GM13977 (cell line): Measurements from ENCODE around the gene ASB3.

Source experiments
- DNase-seq: peaks from one replicate; pipeline ENCODE4 v3.0.0; 2012; ENCODE audit warnings: low spot score
- CTCF ChIP-seq: IDR thresholded peaks from 2 replicates; pipeline ENCODE4 v1.5.1; 2012; ENCODE audit warnings: mild to moderate bottlenecking, control low read depth; ENCODE audit not compliant: insufficient read depth; ENCODE audit errors: extremely low read depth, missing control alignments
- in situ Hi-C: fragments of 300-500 bp; cut with MboI; formaldehyde crosslinking; loops from one replicate; pipeline ENCODE4 v1.12.0; 2022; ENCODE audit warnings: low sequenced_read_pairs, low pct_unique_long_range_greater_than_20kb, mixed read lengths, inconsistent platforms; ENCODE audit not compliant: unreplicated experiment

ASB3 gene

GRCh38 chr2:53813151-53813550 is 26.4 kb upstream of the ASB3 start:
- DNase-seq: no peak
- in situ Hi-C loops: no loop called here
- no peak for TF ChIP-seq CTCF

- in situ Hi-C loops: no loop called here
- no peak for DNase-seq
- TF ChIP-seq CTCF: no peak
Observed at GRCh38 chr2:53811601-53812000, 24.8 kb upstream of the ASB3 start.

- no peak for DNase-seq
- TF ChIP-seq CTCF: no peak
Observed at GRCh38 chr2:53802617-53803151, 15.9 kb upstream of the ASB3 start.

GRCh38 chr2:53801547-53801946 is 14.8 kb upstream of the ASB3 start:
- in situ Hi-C loops: no loop called here
- DNase-seq: no peak
- TF ChIP-seq CTCF: no peak

More at GRCh38 chr2:53802617-53803151, 15.9 kb upstream of the ASB3 start:
- in situ Hi-C loops: no loop called here

GRCh38 chr2:53793821-53794220 is 7.1 kb upstream of the ASB3 start:
- DNase-seq: no peak
- no peak for TF ChIP-seq CTCF
- in situ Hi-C loops: no loop called here

- in situ Hi-C loops: no loop called here
- no peak for DNase-seq
- no peak for TF ChIP-seq CTCF
Observed at GRCh38 chr2:53793261-53793660, 6.5 kb upstream of the ASB3 start.
